GM18520 (cell line): ENCODE measurements around the gene FMNL3.

Experiments
- ATAC-seq: cut with Tn5 transposase; IDR thresholded peaks from one replicate; pipeline ENCODE4 v1.9.1; 2021; ENCODE audit not compliant: unreplicated experiment

Gene FMNL3

DNA sequence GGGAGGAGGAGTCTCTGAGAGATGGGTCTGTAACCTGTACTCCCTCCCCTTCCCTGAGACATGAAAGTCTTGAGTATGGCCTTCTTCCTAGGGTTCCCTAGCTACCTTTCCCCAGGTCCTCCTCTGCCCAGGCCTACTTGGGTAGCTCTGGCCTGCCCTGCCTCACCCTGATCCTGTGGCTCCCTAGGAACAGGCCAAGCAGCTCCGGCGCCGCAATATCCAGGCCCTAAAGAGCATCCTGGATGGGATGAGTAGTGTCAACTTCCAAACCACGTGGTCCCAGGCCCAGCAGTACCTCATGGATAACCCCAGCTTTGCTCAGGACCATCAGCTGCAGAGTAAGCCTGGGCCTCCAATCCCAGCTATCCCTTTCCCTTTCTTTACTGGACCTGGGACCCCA is 71.5 kb downstream of the FMNL3 start:
- ATAC-seq: no peak

DNA sequence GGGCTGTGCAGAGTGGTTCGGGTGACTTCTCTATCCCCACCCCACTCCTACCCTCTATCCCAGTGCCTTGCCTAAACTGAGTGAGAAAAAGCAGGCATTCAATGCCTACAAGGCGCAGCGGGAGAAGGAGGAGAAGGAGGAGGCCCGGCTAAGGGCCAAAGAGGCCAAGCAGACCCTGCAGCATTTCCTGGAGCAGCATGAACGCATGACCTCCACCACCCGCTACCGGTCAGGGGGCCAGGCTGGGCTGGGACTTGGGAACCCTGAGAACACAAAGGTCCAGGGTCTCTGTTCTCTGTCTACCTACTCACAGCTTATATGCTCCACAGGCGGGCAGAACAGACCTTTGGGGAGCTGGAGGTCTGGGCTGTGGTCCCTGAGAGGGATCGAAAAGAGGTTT is 72.2 kb downstream of the FMNL3 start:
- ATAC-seq: no peak

DNA sequence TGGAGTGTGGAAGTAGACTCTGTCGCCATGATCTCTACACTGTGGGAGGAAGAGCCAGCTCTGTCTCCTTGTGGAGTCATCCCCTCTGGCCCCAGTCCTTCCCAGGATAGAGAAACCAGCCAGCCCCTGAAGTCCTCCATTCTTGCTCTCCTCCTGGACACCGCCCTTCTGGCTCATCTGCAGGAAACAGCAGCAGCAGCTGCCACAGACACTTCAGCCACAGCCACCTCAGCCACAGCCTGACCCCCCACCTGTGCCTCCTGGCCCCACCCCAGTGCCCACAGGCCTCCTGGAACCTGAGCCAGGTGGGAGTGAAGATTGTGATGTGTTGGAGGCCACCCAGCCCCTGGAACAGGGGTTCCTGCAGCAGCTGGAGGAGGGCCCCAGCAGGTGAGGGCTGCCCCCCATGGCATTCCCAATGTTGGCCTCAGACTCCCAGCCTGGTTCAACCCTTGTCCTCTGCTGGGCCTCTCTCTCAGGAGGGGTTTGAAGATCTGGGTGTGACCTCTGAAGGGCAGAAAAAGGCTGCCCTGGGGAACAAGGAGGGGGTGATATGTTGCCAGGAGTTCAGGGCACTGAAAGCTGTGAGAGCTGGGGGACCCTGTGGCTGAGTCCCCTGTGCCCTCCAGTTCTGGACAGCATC is 73.4 kb downstream of the FMNL3 start:
- ATAC-seq: no peak

GRCh38 chr12:49632986-49633702 is 74.1 kb downstream of the FMNL3 start:
- ATAC-seq: no peak

GRCh38 chr12:49632401-49632800 is 74.8 kb downstream of the FMNL3 start:
- no peak for ATAC-seq

DNA sequence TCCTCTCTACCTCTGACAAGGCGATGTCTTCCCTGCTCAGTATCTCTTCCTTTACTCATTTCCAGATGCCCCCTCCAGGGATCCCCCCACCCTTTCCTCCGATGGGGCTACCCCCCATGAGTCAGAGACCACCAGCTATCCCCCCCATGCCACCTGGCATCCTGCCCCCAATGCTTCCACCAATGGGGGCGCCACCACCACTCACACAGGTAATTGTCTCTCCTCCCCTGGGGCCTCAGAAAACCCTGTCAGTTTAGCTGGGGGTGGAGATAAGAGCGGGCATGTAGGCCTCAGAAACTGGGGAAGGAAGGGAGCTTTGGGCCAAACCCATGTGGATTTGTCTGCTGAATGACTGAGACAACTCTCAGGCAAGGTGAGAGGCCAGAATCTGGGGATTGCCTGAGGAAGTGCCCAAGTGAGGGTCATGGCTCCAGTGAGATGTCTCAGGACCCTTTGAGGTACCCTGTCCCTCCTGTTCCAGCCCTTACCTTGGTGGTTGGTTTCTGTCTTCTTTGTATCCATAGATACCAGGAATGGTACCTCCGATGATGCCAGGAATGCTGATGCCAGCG is 75.8 kb downstream of the FMNL3 start:
- ATAC-seq: no peak

DNA sequence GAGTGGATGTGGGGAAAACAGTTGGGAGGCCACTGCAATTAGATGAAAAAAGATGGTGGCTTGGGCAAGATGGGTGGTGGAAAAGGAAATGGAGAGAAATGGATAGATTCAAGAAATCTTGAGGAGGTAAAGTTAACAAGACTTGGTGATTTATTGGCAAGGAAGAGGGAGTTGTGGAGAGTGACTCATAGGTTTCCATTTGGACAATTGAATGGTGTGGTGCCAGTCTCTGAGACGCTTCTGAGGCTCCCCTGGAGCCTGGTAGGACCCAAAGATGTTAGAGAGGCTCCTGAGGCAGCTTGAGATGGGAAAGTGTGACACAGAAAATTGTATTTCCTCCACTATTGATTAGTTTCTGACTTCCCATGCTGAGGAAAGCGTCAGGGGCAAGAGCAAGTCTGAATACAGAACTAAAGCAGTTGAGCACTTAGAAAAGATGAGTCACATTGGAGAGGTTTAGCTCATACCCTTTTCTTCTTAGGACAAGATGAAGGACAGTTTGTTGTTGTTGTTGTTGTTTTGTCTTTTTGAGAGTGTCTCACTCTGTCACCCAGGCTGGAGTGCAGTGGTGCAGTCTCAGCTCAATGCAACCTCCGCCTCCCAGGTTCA is 79.3 kb downstream of the FMNL3 start:
- no peak for ATAC-seq

DNA sequence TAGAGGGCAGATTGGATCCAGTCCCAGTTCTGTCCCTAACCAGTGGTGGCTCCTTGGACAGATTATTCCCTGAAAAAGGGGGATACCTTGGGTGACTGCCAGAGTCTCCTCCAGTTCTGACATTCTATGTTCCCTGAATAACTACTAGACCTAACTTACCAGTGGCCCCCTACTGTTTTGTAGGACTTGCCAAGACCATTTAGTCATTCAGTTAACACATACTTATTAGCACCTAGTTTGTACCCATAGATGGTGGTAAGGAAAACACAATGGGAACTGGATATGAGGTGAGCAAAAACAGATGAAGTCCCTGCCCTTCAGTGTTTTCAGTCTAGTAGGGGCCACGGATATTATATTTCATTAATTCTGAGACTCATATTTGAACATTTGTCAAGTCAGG is 80.4 kb downstream of the FMNL3 start:
- ATAC-seq: no peak

GRCh38 chr12:49626169-49626835 is 80.9 kb downstream of the FMNL3 start:
- ATAC-seq: no peak

DNA sequence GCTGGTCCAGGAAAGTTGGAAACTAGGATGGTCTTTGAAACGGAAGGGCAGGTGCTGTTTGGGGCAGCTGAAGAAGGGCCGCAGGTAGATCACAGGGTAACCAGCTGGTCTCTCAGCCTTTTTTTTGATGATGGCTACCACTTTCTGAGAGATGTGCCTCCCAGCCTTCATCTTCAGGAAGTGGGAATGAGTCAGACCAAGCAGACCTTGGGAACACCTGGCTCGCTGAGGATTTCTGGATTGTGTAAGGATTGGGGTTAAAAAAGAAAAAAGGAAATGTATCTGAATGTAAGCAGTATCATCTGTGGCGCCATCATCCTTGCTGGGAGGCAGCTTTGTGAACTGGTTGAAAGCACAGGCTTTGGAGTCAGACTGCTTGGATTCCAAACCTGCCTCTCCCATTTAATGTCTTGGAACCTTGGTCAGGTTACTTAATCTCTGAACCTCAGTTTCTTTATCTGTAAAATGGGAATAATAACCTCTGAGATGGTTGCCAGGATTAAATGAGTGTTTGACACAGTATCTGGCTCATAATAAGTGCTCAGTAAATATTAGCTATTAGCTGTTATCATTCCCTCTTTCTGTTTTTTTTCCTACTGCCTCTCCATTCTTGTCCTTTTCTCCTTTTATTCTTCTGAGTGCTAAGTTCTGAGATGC is 82.2 kb downstream of the FMNL3 start:
- ATAC-seq: no peak

DNA sequence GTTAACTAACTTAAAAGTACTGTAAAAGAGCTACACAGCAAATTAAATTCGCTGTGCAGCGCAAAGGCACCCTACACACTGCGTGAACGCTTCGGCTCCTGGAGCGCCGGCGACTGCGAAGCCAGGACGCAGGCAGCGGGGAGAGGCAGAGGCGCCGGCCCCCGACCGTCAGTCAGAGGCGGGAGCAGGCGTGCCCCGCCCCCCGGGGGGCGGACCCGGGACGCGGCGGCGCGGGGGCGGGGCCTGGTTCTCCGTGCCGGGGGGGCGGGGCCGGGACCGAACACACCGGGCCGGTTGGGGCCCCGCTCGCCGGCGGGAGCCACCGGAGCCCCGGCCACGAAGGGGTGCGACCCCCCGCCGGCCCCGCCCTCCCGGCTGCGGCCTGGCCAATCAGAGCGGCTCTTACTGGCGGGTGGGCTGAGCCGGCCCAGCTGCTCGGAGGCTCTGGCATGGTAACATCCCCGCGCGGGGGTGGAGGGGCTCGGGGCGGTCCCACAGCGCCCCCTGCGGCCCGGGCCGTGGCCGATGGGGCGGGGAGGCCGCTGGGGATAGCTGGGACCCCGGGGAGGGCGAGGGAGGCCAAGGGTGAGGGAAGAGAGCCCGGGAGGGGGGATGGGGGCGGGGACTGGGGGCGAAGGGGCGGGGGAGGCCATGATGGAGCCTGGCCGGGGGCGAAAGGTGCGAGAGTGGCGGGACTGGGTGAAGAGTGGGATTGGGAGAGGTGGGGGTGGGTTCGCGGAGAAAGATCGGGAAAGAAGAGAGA is 83.9 kb downstream of the FMNL3 start, which contains the start of gene PRPF40B:
Gene PRPF40B (plus strand): TSS at position 420 of the 763 bp plus-strand sequence. CDS start 30 bp downstream, at position 450.
- ATAC-seq: peak; percentile 53

DNA sequence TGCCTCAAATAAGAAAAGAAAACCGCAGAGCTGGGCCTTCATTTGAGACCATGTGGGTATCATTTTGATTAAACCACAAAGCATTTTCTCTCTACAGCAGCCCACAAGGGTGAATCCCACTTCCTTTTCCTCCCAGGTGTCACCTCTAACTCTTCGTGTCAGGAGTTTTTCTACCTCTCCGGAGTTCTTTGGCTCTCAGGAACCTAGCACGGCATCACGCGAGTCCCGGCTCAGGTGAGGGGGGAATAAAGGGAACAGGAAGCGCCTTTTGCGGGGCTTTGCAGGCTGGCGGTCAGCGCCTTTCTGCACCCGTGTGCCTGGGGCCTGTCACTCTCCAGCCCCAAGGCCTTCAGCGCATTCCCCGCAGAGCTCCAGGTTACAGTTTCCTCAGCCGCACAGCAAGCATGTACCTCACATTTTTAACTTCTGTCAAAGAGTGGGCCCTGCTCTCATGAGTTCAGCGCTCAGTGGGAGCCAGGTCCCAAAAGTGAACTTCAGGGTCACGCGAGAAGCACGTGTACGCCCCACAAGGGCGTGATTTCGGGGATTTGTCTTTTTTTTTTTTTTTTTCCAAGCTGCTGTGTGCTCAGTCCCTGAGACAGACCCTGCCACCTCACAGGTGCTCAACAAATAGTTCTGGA is 84.6 kb downstream of the FMNL3 start:
- ATAC-seq: peak; percentile 13

- ATAC-seq: no peak
Observed at GRCh38 chr12:49621651-49622500, 85.3 kb downstream of the FMNL3 start.

- no peak for ATAC-seq
Observed at GRCh38 chr12:49619286-49619685, 87.9 kb downstream of the FMNL3 start.

DNA sequence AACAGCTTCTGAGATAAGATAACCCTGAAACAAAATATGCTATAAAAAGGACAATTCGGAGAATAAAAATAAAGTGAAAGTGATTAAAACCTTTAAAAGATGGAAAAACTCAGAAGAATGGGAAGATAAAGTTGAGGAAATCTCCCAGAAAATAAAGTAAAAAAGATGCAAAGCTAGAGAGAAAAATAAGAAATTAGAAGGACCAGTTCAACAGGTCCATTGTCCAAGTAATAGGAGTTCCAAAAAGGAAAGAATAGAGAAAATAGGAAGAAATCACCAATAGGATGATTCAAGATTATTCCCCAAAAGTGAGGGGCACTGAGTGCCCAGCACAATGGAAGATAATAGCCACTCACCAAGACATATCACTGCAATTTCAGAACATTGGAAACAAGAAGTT is 88.6 kb downstream of the FMNL3 start:
- no peak for ATAC-seq

DNA sequence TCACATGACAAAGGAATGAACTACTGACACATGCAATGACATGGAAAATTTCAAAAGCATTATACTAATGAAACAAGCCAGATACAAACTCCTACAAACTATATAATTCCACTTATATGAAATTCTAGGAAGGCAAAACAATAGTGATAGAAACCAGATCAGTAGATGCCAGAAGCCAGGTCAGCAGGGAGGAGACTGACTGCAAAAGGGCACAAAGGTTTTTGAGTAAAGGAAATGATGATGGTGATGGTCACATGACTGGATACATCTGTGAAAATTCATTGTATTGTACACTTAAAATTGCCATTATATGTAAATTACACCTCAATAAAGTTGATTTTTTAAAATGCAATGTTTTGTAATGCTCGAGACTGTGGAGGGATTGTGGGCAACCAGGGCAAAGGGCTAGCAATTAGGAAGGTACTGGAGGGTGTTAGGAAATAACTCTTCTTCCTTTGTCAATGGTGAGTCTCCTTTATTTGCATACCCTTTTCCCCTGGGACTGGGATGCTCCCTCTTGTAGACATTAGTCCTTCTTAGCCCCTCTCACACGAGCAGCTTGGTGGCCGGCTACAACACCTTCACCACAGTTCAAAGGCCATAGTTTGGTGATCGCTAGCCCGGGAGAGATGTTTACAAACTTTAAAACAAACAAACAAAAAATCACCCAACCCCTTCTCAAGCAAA is 90.5 kb downstream of the FMNL3 start:
- no peak for ATAC-seq

- ATAC-seq: no peak
Observed at GRCh38 chr12:49615725-49616124, 91.5 kb downstream of the FMNL3 start.

GRCh38 chr12:49612210-49612609 is 95.0 kb downstream of the FMNL3 start:
- no peak for ATAC-seq
